ENCODE data around the gene WNT2B. TPM values are rescaled to one million over a fixed set of nuclear protein-coding genes. Genes with fewer than 3 reads are reported as not detected.

WNT2B gene
- total and polyA plus RNA-seq, 9 of the 15 experiments (the other 6 are each of a cell fraction or from before 2014, with no cell fraction given) = 0.02 to 0.06 (median 0.04) TPM; not detected in 3

DNA sequence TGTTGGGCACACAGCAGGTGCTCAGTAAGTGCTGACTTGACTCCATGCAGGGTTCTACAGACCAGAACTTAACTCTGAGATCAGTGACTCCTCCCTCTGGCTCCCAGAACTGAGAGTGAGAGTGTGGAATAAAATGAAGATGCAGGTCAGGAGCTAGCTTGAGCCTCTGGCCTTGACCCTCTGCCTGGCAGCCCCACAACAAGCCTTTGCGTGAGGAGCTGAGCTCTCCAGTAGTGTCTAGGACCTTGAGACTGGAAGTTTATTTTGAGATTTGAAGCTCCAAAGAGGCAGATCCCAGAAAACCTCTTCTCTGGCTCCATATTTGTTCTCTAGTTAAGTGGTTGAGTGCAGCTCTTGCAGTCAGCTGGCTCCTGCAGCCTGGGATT lies 3.4 kb upstream of the WNT2B start:
- 0 out of 2 replicates have a peak, but pooled peaks cover 4% of the 10 kb centered on the region for H4K20me1 ChIP-seq (replicated peaks; ENCODE audit: control insufficient read depth, insufficient read depth, low read length)
- no peaks in the 10 kb centered on the region for H3K36me3 ChIP-seq (ENCODE audit: control insufficient read depth, insufficient read depth, low read length)
- H3K4me1 ChIP-seq (replicated peaks in 1 of 2; ENCODE audit: control insufficient read depth in 2 of 2, insufficient read depth in 2 of 2, low read length in 2 of 2) = peaks cover 0 to 34% of the 10 kb centered on the region in 2 experiments; a peak in 4 of 5 replicates
- in situ Hi-C loops (cut with MboI) = no loop called here
- DNase-seq (ENCODE audit: extremely low read depth in 1 of 4, low spot score in 3 of 4) (no peak), FAIRE-seq (no peak), ATAC-seq (no peak)
- TF ChIP-seq XRCC4 (IDR thresholded peaks at IDR 0.05; ENCODE audit: extremely low read depth, insufficient read depth, insufficient read length) (no peak), HNRNPUL1 (IDR thresholded peaks at IDR 0.05; ENCODE audit: low read length) (no peak), ZKSCAN8 (CRISPR knock-in tag; IDR thresholded peaks at IDR 0.05) (0 out of 2 replicates have a peak, but pooled peaks have one; percentile 34), HNRNPL (IDR thresholded peaks at IDR 0.05; ENCODE audit: low read depth, low read length) (no peak), HSF4 (CRISPR knock-in tag; IDR thresholded peaks at IDR 0.05; ENCODE audit: borderline replicate concordance) (no peak), CBX8 (IDR thresholded peaks at IDR 0.05; ENCODE audit: borderline replicate concordance, extremely low read depth, low read depth, low read length, poor library complexity, severe bottlenecking) (no peak), SAFB (IDR thresholded peaks at IDR 0.05; ENCODE audit: borderline replicate concordance, low read depth, low read length) (no peak), TARDBP (IDR thresholded peaks at IDR 0.05) (no peak)
- ChIA-PET CTCF (ENCODE audit: low intra/inter-chr PET ratio) (no interaction called here), POLR2A (interaction anchor here (0.6 to 0.7 kb wide), 4 partner anchors 10 to 411 kb away, joined by 3 to 5 read pairs (median 3); no protein-coding TSS in a partner anchor)
- H3K4me2 ChIP-seq (ENCODE audit: insufficient read depth, low read length) = no peak overlapping the region
- H2AFZ ChIP-seq (ENCODE audit: low read depth, low read length) = no peak overlapping the region
- H3K9me3 ChIP-seq (replicated peaks; ENCODE audit: control insufficient read depth, insufficient read depth, low read depth, low read length) = no peaks in the 10 kb centered on the region
- no peaks in the 10 kb centered on the region for H3K9me1 ChIP-seq (ENCODE audit: control insufficient read depth, insufficient read depth, low read length)
- no peaks in the 10 kb centered on the region for H3K79me2 ChIP-seq (ENCODE audit: control insufficient read depth, insufficient read depth, low read length)
- no TSS peak for BruUV-seq (replicated peaks)
- H3K9ac ChIP-seq (ENCODE audit: insufficient read depth in 1 of 2, low read depth in 2 of 2, low read length in 2 of 2) = no peak overlapping the region
- H3K27ac ChIP-seq (ENCODE audit: extremely low read depth, low read depth, low read length) = no peak overlapping the region
- H3K4me3 ChIP-seq = no peak overlapping the region
- peaks cover 51 to 93% of the 10 kb centered on the region in 2 experiments for H3K27me3 ChIP-seq (ENCODE audit: control insufficient read depth in 2 of 2, insufficient read depth in 2 of 2, low read length in 2 of 2)
- WGBS (ENCODE audit: insufficient coverage, low coverage, missing lambda C conversion rate) = 0% methylated on average over 1 of the region's 1 CpG
- intact Hi-C loops (cut with micrococcal nuclease) = no loop called here

All from K562 (cell line).